Measurements from ENCODE around the gene OR52I2.

Gene OR52I2

GRCh38 chr11:4607781-4608666 lies 26.5 kb downstream of the OR52I2 start, which contains the start of gene TRIM68:
TRIM68 (minus strand) TSS chr11:4608231; CDS start chr11:4605504, 2,727 bp downstream.
- peak within 1 kb of the TSS; percentile 73 for H3K4me3 ChIP-seq (ENCODE audit: low read depth, low read length)
- TF ChIP-seq CTCF (IDR thresholded peaks at IDR 0.05; ENCODE audit: low read depth, low read length), result no peak

GRCh38 chr11:4610258-4610935 lies 28.9 kb downstream of the OR52I2 start:
- no peak for TF ChIP-seq CTCF (IDR thresholded peaks at IDR 0.05; ENCODE audit: low read depth, low read length)
- peak overlapping the region; percentile 19; the same call in 1 of the 2 replicates for H3K4me3 ChIP-seq (ENCODE audit: low read depth, low read length)

- TF ChIP-seq CTCF (IDR thresholded peaks at IDR 0.05; ENCODE audit: low read depth, low read length), result no peak
- no peak overlapping the region for H3K4me3 ChIP-seq (ENCODE audit: low read depth, low read length)
Measured at GRCh38 chr11:4611986-4612385, 30.4 kb downstream of the OR52I2 start.

- no peak for TF ChIP-seq CTCF (IDR thresholded peaks at IDR 0.05; ENCODE audit: low read depth, low read length)
- H3K4me3 ChIP-seq (ENCODE audit: low read depth, low read length), result no peak overlapping the region
Measured at GRCh38 chr11:4615856-4616444, 34.4 kb downstream of the OR52I2 start.

- TF ChIP-seq CTCF (IDR thresholded peaks at IDR 0.05; ENCODE audit: low read depth, low read length), result no peak
- no peak overlapping the region for H3K4me3 ChIP-seq (ENCODE audit: low read depth, low read length)
Measured at GRCh38 chr11:4619514-4619913, 38.0 kb downstream of the OR52I2 start.

GRCh38 chr11:4626207-4627099 lies 44.9 kb downstream of the OR52I2 start:
- no peak overlapping the region for H3K4me3 ChIP-seq (ENCODE audit: low read depth, low read length)
- TF ChIP-seq CTCF (IDR thresholded peaks at IDR 0.05; ENCODE audit: low read depth, low read length), result peak; percentile 71

Measured in WI38 (cell line).